H1 (cell line): ENCODE results near the gene SPSB3. TPM values are rescaled to one million over a fixed set of nuclear protein-coding genes. Genes with fewer than 3 reads are reported as not detected.
A peak's percentile ranks its signal among the peaks of the same experiment; 100 is the strongest.

Experiments
- CTCF ChIA-PET: fragments of 300-600 bp; sonication (Branson Sonifier 250); formaldehyde crosslinking; loops from one replicate; lab custom pipeline; 2021; ENCODE audit not compliant: partially characterized antibody; lab: Charles Lee
- POLR2A ChIA-PET: fragments of 300-600 bp; sonication (Branson Sonifier 250); formaldehyde crosslinking; loops from one replicate; lab custom pipeline; 2021; ENCODE audit warnings: inconsistent platforms; ENCODE audit not compliant: partially characterized antibody; lab: Charles Lee
- DNase-seq, 2 experiments: peaks; one replicate each; pipeline versions ENCODE4 v3.0.0 to v3.0.0-alpha.2; 2010 to 2022; ENCODE audit warnings: low spot score in 2 of 2, low read depth in 1 of 2, mixed read lengths in 1 of 2
- FAIRE-seq: peaks from 2 replicates; lab custom pipeline; 2011; peaks lifted over from hg19 to GRCh38; lab: Jason Lieb, UNC
- H2AFZ ChIP-seq: 2 replicates; pipeline ENCODE4 v1.8.1; 2012; ENCODE audit warnings: low read length, inconsistent platforms
- H2AK5ac ChIP-seq: 2 replicates; pipeline ENCODE4 v1.6.1; 2013; ENCODE audit warnings: low read depth, low read length
- H2BK120ac ChIP-seq: replicated peaks from 2 replicates; pipeline ENCODE3; 2013; ENCODE audit warnings: low read depth, low read length, inconsistent platforms
- H2BK12ac ChIP-seq: 2 replicates; pipeline ENCODE4 v1.6.1; 2013; ENCODE audit warnings: low read depth, low read length
- H2BK15ac ChIP-seq: 2 replicates; pipeline ENCODE4 v1.6.1; 2013; ENCODE audit warnings: low read length
- H2BK20ac ChIP-seq: 2 replicates; pipeline ENCODE4 v1.6.1; 2013; ENCODE audit warnings: low read length
- H2BK5ac ChIP-seq: 2 replicates; pipeline ENCODE4 v1.6.1; 2013; ENCODE audit warnings: low read depth, low read length
- H3K14ac ChIP-seq: 2 replicates; pipeline ENCODE4 v1.6.1; 2013; ENCODE audit warnings: inconsistent platforms; ENCODE audit not compliant: insufficient read length
- H3K18ac ChIP-seq: 2 replicates; pipeline ENCODE4 v1.6.1; 2013; ENCODE audit warnings: low read length; ENCODE audit errors: extremely low read depth
- H3K23ac ChIP-seq: 2 replicates; pipeline ENCODE4 v1.6.1; 2013; ENCODE audit warnings: inconsistent platforms; ENCODE audit not compliant: insufficient read length
- H3K23me2 ChIP-seq: 2 replicates; pipeline ENCODE4 v1.6.1; 2013; ENCODE audit warnings: low read depth, low read length
- H3K27ac ChIP-seq: 2 replicates; pipeline ENCODE4 v1.6.1; 2011; ENCODE audit warnings: low read depth, low read length, inconsistent platforms
- H3K27me3 ChIP-seq, 4 experiments: replicated peaks in 1 of 4; 1 replicate in 1 of 4; 2 replicates in 3 of 4; pipeline versions ENCODE4 v1.6.1 to v1.8.1; 2011 to 2013; ENCODE audit warnings: low read length in 3 of 4, mild to moderate bottlenecking in 3 of 4, inconsistent platforms in 2 of 4, mixed read lengths in 2 of 4, moderate library complexity in 1 of 4; ENCODE audit not compliant: control insufficient read depth in 3 of 4, insufficient read depth in 3 of 4; ENCODE audit errors: extremely low read depth in 1 of 4
- H3K36me3 ChIP-seq, 4 experiments: 2 replicates each; pipeline versions ENCODE4 v1.6.1 to v1.8.1; 2011 to 2013; ENCODE audit warnings: mild to moderate bottlenecking in 4 of 4, low read length in 3 of 4, moderate library complexity in 2 of 4, control low read depth in 1 of 4, inconsistent platforms in 1 of 4; ENCODE audit not compliant: insufficient read depth in 4 of 4, control insufficient read depth in 2 of 4
- H3K4ac ChIP-seq: replicated peaks from 2 replicates; pipeline ENCODE3; 2013; ENCODE audit warnings: low read length, low read depth, mixed read lengths, inconsistent platforms; ENCODE audit not compliant: insufficient read length
- H3K4me1 ChIP-seq, 4 experiments: replicated peaks in 1 of 4; 1 replicate in 1 of 4; 2 replicates in 3 of 4; pipeline versions ENCODE4 v1.6.1 to v1.8.1; 2011 to 2013; ENCODE audit warnings: low read length in 3 of 4, inconsistent platforms in 2 of 4, mixed read lengths in 1 of 4; ENCODE audit not compliant: insufficient read depth in 4 of 4, control insufficient read depth in 3 of 4
- H3K4me2 ChIP-seq, 2 experiments: 2 replicates each; pipeline versions ENCODE4 v1.6.1 to v1.8.1; 2011 to 2013; ENCODE audit warnings: low read depth in 2 of 2, low read length in 2 of 2, control low read depth in 1 of 2, inconsistent platforms in 1 of 2, mild to moderate bottlenecking in 1 of 2; ENCODE audit not compliant: insufficient read depth in 1 of 2
- H3K4me3 ChIP-seq, 4 experiments: fragments of 200-600, 300-600 bp in 1 of 4; sonication (generic), shearing (Covaris generic), sonication (Bioruptor Twin) in 1 of 4; 2 replicates each; pipeline versions ENCODE4 v1.5.1 to v1.8.1; 2011 to 2016; ENCODE audit warnings: low read length in 4 of 4, low read depth in 3 of 4, control low read depth in 2 of 4, inconsistent platforms in 2 of 4, mild to moderate bottlenecking in 2 of 4, mixed read lengths in 1 of 4, moderate library complexity in 1 of 4; ENCODE audit not compliant: insufficient read depth in 2 of 4; ENCODE audit errors: extremely low read depth in 1 of 4
- H3K56ac ChIP-seq: replicated peaks from 2 replicates; pipeline ENCODE3; 2013; ENCODE audit warnings: low read depth, mild to moderate bottlenecking, mixed read lengths, low read length, inconsistent platforms; ENCODE audit not compliant: insufficient read length
- H3K79me1 ChIP-seq: 2 replicates; pipeline ENCODE4 v1.6.1; 2013; ENCODE audit warnings: low read depth, low read length, control low read depth
- H3K79me2 ChIP-seq, 2 experiments: 2 replicates each; pipeline versions ENCODE4 v1.6.1 to v1.8.1; 2012 to 2013; ENCODE audit warnings: low read length in 2 of 2, mild to moderate bottlenecking in 2 of 2, inconsistent platforms in 1 of 2; ENCODE audit not compliant: insufficient read depth in 2 of 2, control insufficient read depth in 1 of 2
- H3K9ac ChIP-seq, 4 experiments: replicated peaks in 1 of 4; 1 replicate in 1 of 4; 2 replicates in 3 of 4; pipeline versions ENCODE4 v1.6.1 to v1.8.1; 2011 to 2013; ENCODE audit warnings: low read depth in 3 of 4, low read length in 3 of 4, control low read depth in 2 of 4, mild to moderate bottlenecking in 2 of 4, moderate library complexity in 2 of 4, inconsistent platforms in 1 of 4; ENCODE audit errors: extremely low read depth in 1 of 4
- H3K9me3 ChIP-seq, 2 experiments: 2 replicates each; pipeline versions ENCODE4 v1.6.1 to v1.8.1; 2012 to 2013; ENCODE audit warnings: mild to moderate bottlenecking in 2 of 2, moderate library complexity in 2 of 2, control low read depth in 1 of 2, inconsistent platforms in 1 of 2, low read depth in 1 of 2, low read length in 1 of 2, mixed read lengths in 1 of 2; ENCODE audit not compliant: insufficient read depth in 2 of 2
- H4K20me1 ChIP-seq, 2 experiments: replicated peaks in 1 of 2; 2 replicates each; pipeline versions ENCODE3 to v1.8.1; 2011 to 2013; ENCODE audit warnings: inconsistent platforms in 2 of 2, low read length in 2 of 2, mild to moderate bottlenecking in 1 of 2; ENCODE audit not compliant: insufficient read depth in 2 of 2, control insufficient read depth in 1 of 2
- H4K5ac ChIP-seq: 2 replicates; pipeline ENCODE4 v1.6.1; 2013; ENCODE audit warnings: low read length, low read depth, mixed read lengths, inconsistent platforms; ENCODE audit not compliant: insufficient read length
- H4K8ac ChIP-seq: 2 replicates; pipeline ENCODE4 v1.8.0; 2013; ENCODE audit warnings: mild to moderate bottlenecking, moderate library complexity, low read length, inconsistent platforms; ENCODE audit not compliant: insufficient read depth; ENCODE audit errors: extremely low read depth
- H4K91ac ChIP-seq: replicated peaks from 2 replicates; pipeline ENCODE3; 2013; ENCODE audit warnings: low read length, mixed read lengths, inconsistent platforms; ENCODE audit not compliant: insufficient read length
- ATF2 ChIP-seq: IDR thresholded peaks from 2 replicates; pipeline ENCODE4 v1.6.1; 2012; ENCODE audit warnings: low read length, inconsistent platforms
- BACH1 ChIP-seq: IDR thresholded peaks from 2 replicates; pipeline ENCODE4 v1.6.1; 2012; ENCODE audit warnings: low read length, improper control_type of control experiment
- NANOG ChIP-seq: IDR thresholded peaks from 2 replicates; pipeline ENCODE4 v1.6.1; 2011; ENCODE audit warnings: low read length, low read depth, mild to moderate bottlenecking, inconsistent platforms; ENCODE audit not compliant: insufficient read depth, poor library complexity, severe bottlenecking
- RNF2 ChIP-seq: fragments of 200-900, 300-1000 bp; sonication (generic); IDR thresholded peaks from 2 replicates; pipeline ENCODE4 v1.7.1; 2016; ENCODE audit warnings: borderline replicate concordance, low read depth, mild to moderate bottlenecking, antibody characterized with exemption, low read length; ENCODE audit not compliant: poor library complexity, severe bottlenecking; ENCODE audit errors: missing control alignments
- SAP30 ChIP-seq: fragments of 300-600 bp; sonication (generic); IDR thresholded peaks from 2 replicates; pipeline ENCODE4 v1.7.1; 2012; ENCODE audit warnings: low read length, moderate library complexity, mild to moderate bottlenecking, inconsistent platforms; ENCODE audit not compliant: insufficient read depth, insufficient replicate concordance
- SP2 ChIP-seq: IDR thresholded peaks from 2 replicates; pipeline ENCODE4 v1.6.1; 2012; ENCODE audit warnings: mild to moderate bottlenecking, low read length, inconsistent platforms
- TBP ChIP-seq: IDR thresholded peaks from 2 replicates; pipeline ENCODE4 v1.6.1; 2011; ENCODE audit warnings: low read depth, low read length, improper control_type of control experiment
- TCF12 ChIP-seq: IDR thresholded peaks from 2 replicates; pipeline ENCODE4 v1.6.1; 2011; ENCODE audit warnings: low read depth, mild to moderate bottlenecking, low read length
- TEAD4 ChIP-seq: IDR thresholded peaks from 2 replicates; pipeline ENCODE4 v1.6.1; 2012; ENCODE audit warnings: low read depth, low read length, inconsistent platforms, mixed read lengths
- WGBS, 2 experiments: shearing (Covaris generic) in 1 of 2; methylation state at CpG; one replicate each; pipeline versions ENCODE4 v1.1.6 to v1.1.7; 2013 to 2015; ENCODE audit warnings: low lambda C conversion rate in 2 of 2, mixed read lengths in 2 of 2, inconsistent platforms in 1 of 2, low coverage in 1 of 2, missing lambda C conversion rate in 1 of 2; ENCODE audit not compliant: insufficient replicate concordance in 2 of 2, insufficient coverage in 1 of 2, insufficient read length in 1 of 2; ENCODE audit errors: extremely low coverage in 1 of 2, missing lambda C conversion rate in 1 of 2; 5-methylcytosine and 5-hydroxymethylcytosine counted together
- polyA plus RNA-seq, 7 experiments: library from polyadenylated mRNA; depleted of rRNA in 3 of 7; stranded (reverse) in 5 of 7; unstranded in 2 of 7; fragments of >200 nt in 5 of 7; fragments of 200-250 nt in 2 of 7; gene quantifications; 1 replicate in 5 of 7; 2 replicates in 1 of 7; 4 replicates in 1 of 7; pipeline versions ENCODE4 v1.2.1 to v1.2.3, GENCODE V29; 2011 to 2013; ENCODE audit warnings: missing spikeins in 2 of 7, mixed read lengths in 2 of 7
- total RNA-seq: library from RNA; stranded (reverse); fragmentation: NEBNext Ultra II Directional; extraction: Animal tissue kit (Norgen Biotek cat#: 25700); gene quantifications from 2 replicates; pipeline ENCODE4 v1.2.1, GENCODE V29; 2021

The SPSB3 gene
- total and polyA plus RNA-seq, 2 of the 8 experiments (the other 6 are each of a cell fraction or from before 2014, with no cell fraction given) = 22.5 to 37.8 TPM

- no peaks in the 10 kb centered on the region for H3K23me2 ChIP-seq
- H3K14ac ChIP-seq = no peak overlapping the region
- H2BK15ac ChIP-seq = no peak overlapping the region
- no peak overlapping the region for H2BK5ac ChIP-seq
- 90% methylated on average over 48 of the region's 53 CpGs; no CpG with 5 or more reads in 1 of the 2 experiments for WGBS, 2 experiments
- H3K18ac ChIP-seq = no peak overlapping the region
- peaks cover 6 to 7% of the 10 kb centered on the region in 2 experiments for H4K20me1 ChIP-seq
- no peak overlapping the region for H2AFZ ChIP-seq
- no peaks in the 10 kb centered on the region for H3K27me3 ChIP-seq
- peaks cover 0 to 4% of the 10 kb centered on the region in 2 experiments; a peak in 2 of 4 replicates for H3K79me2 ChIP-seq
- ChIA-PET CTCF (interaction anchor here (0.8 to 1.3 kb wide), 4 partner anchors 9 to 67 kb away, joined by 3 to 5 read pairs (median 3); partner anchors contain the start of genes NUBP2 and SPSB3), POLR2A (interaction anchor here (0.6 to 4.2 kb wide), 7 partner anchors 9 to 113 kb away, joined by 3 to 26 read pairs (median 3); partner anchors contain the start of genes EME2, JPT2, MRPS34 and NME3)
- H3K27ac ChIP-seq = no peak overlapping the region
- H3K23ac ChIP-seq = no peak overlapping the region
- H3K9me3 ChIP-seq = no peaks in the 10 kb centered on the region; a peak in 1 of 4 replicates
- no peak overlapping the region for H3K4me3 ChIP-seq
- no peak for TF ChIP-seq ATF2
- TF ChIP-seq RNF2 = no peak
- no peak for TF ChIP-seq TEAD4
- TF ChIP-seq BACH1 = no peak
- TF ChIP-seq NANOG = no peak
- no peak for TF ChIP-seq SP2
- TF ChIP-seq SAP30 = no peak
- no peak for TF ChIP-seq TBP
- TF ChIP-seq TCF12 = no peak
- H4K8ac ChIP-seq = peak overlapping the region; percentile 25; the same call in 1 of the 2 replicates
- no peak overlapping the region for H2BK120ac ChIP-seq
- FAIRE-seq (no peak), DNase-seq (no peak)
- H4K5ac ChIP-seq = no peak overlapping the region
- no peak overlapping the region for H3K4me2 ChIP-seq
- no peaks in the 10 kb centered on the region for H3K4me1 ChIP-seq
- H4K91ac ChIP-seq = no peak overlapping the region
- H3K4ac ChIP-seq = no peak overlapping the region
- peaks cover 2% of the 10 kb centered on the region for H3K79me1 ChIP-seq
- H2BK20ac ChIP-seq = no peak overlapping the region
- H3K36me3 ChIP-seq = peaks cover 0 to 42% (median 2%) of the 10 kb centered on the region in 4 experiments; a peak in 4 of 8 replicates
- H2BK12ac ChIP-seq = no peak overlapping the region
- H2AK5ac ChIP-seq = no peak overlapping the region
- no peak overlapping the region for H3K9ac ChIP-seq
- H3K56ac ChIP-seq = no peak overlapping the region
Observed at GRCh38 chr16:1791256-1791942, 9.0 kb upstream of the SPSB3 start.
